SIG-M5 treated with dmso at 0.1 percent for 504 hours (cell line): ENCODE results near the gene UGT1A8.
"Not testable (repeated sequence)": the region's sequence is repeated elsewhere in the genome, so short reads cannot be mapped to it uniquely, and the experiment has no call there.

Source experiments
- DNase-seq: peaks from one replicate; lab custom pipeline; 2025; ENCODE audit not compliant: unreplicated experiment; lab: John Stamatoyannopoulos, UW

UGT1A8 gene

GRCh38 chr2:233617476-233617875 is at the start of gene UGT1A8:
Gene UGT1A8 (plus strand): TSS chr2:233617633. CDS start chr2:233617708, 75 bp downstream.
- not testable (repeated sequence) for DNase-seq

GRCh38 chr2:233571001-233571400 is 46.4 kb upstream of the UGT1A8 start:
- no peak for DNase-seq

- DNase-seq: no peak
These were observed 46.0 kb upstream of the UGT1A8 start for GRCh38 chr2:233571462-233571861.

- DNase-seq: no peak
These were observed 45.0 kb upstream of the UGT1A8 start for GRCh38 chr2:233572468-233572867.

- DNase-seq: not testable (repeated sequence)
These were observed 40.1 kb upstream of the UGT1A8 start for GRCh38 chr2:233577341-233577740.

- DNase-seq: not testable (repeated sequence)
These were observed 34.0 kb upstream of the UGT1A8 start for GRCh38 chr2:233583217-233583965.

- DNase-seq: no peak
These were observed 33.2 kb upstream of the UGT1A8 start for GRCh38 chr2:233584210-233584609.

- no peak for DNase-seq
These were observed 29.0 kb upstream of the UGT1A8 start for GRCh38 chr2:233588400-233588799.

- not testable (repeated sequence) for DNase-seq
These were observed 24.7 kb upstream of the UGT1A8 start for GRCh38 chr2:233592706-233593105.

GRCh38 chr2:233593201-233593600 is 24.2 kb upstream of the UGT1A8 start:
- DNase-seq: no peak

GRCh38 chr2:233597522-233597921 is 19.9 kb upstream of the UGT1A8 start:
- DNase-seq: no peak

GRCh38 chr2:233598952-233599351 is 18.5 kb upstream of the UGT1A8 start:
- DNase-seq: no peak

- no peak for DNase-seq
These were observed 17.0 kb upstream of the UGT1A8 start for GRCh38 chr2:233600386-233600785.

- no peak for DNase-seq
These were observed 15.4 kb upstream of the UGT1A8 start for GRCh38 chr2:233602076-233602475.

GRCh38 chr2:233603520-233603919 is 13.9 kb upstream of the UGT1A8 start:
- no peak for DNase-seq

- DNase-seq: no peak
These were observed 12.6 kb upstream of the UGT1A8 start for GRCh38 chr2:233604826-233605225.

GRCh38 chr2:233605680-233606079 is 11.8 kb upstream of the UGT1A8 start:
- DNase-seq: no peak

GRCh38 chr2:233611284-233611683 is 6.1 kb upstream of the UGT1A8 start:
- DNase-seq: no peak

- no peak for DNase-seq
These were observed 2.8 kb downstream of the UGT1A8 start for GRCh38 chr2:233620204-233620603.

- DNase-seq: not testable (repeated sequence)
These were observed 4.4 kb downstream of the UGT1A8 start for GRCh38 chr2:233621863-233622262.

- DNase-seq: no peak
These were observed 10.0 kb downstream of the UGT1A8 start for GRCh38 chr2:233627331-233628025.

- DNase-seq: not testable (repeated sequence)
These were observed 18.9 kb downstream of the UGT1A8 start, which contains the start of gene UGT1A10 for GRCh38 chr2:233636306-233636705. Gene UGT1A10 (plus strand): TSS chr2:233636448. CDS start chr2:233636523, 75 bp downstream.
